ENCODE measurements around the gene LMBR1L. TPM values are rescaled to one million over a fixed set of nuclear protein-coding genes. Genes with fewer than 3 reads are reported as not detected.

Gene LMBR1L
- total RNA-seq, 1 experiment from 2014 or later: 55.1 TPM

DNA sequence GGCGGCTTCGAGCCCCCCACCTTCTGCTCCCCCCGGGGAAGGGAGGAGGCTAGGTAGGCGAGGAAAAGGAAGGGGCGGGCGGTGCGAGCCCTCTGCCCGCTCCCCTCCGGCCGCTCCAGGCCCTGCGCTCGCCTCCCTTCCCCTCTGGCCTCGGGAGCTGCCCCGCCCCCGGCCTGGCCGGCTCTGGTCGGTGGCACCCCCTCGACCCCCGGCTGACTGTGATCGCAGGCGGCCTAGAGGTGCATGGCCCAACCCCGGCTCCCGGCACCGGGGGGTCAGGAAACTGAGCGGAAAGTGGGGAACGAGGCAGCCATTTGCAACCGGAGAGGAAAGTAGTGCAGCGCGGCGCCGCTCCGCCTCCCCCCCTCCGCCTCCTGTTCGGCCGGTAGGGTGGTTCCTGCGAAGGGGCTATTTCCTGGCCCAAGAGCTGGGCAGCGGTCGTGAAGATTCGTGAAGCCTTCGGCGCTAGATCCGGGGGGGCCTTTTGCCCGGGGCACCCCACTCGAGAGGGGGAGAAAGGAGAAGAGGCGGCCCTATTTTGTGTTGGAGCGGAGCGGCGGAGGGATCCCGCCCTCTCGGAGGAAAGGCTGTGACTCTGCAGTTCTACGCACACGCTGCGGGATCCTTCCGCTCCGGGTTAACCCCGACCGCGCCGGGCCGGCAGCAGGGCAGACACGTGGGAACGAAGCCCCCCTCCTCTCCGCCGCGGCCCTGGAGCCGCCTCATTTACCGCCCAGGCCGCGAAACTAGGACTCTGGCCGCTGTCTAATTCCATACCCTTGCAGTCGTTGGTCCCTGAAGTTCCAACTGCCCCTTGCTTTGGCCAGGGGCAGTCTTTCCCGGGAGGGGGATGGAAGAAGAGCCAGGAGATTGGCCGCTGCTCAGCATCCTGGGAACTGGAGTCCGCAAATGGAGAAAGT is 50.1 kb downstream of the LMBR1L start, which contains the start of gene KMT2D:
KMT2D (minus strand) TSS at position 558 of the 920 bp plus-strand sequence. CDS start 5,470 bp downstream, outside the sequence.
- H3K4me2 ChIP-seq (ENCODE audit: insufficient read depth, insufficient read length, low read length): peak within 1 kb of the TSS; percentile 85
- H2BK20ac ChIP-seq (ENCODE audit: low read depth, low read length, poor library complexity, severe bottlenecking): no peak within 1 kb of the TSS
- H2AK5ac ChIP-seq (ENCODE audit: insufficient read length, low read length): no peak within 1 kb of the TSS
- no peaks in the 10 kb centered on the region for H3K9me3 ChIP-seq (ENCODE audit: control insufficient read depth, low read depth, low read length)
- H3K18ac ChIP-seq (ENCODE audit: insufficient read length, low read depth, low read length): peak within 1 kb of the TSS; percentile 97
- no peaks in the 10 kb centered on the region for H4K20me1 ChIP-seq (ENCODE audit: control insufficient read depth, insufficient read depth, insufficient read length)
- WGBS (ENCODE audit: extremely low coverage, insufficient read length, low lambda C conversion rate): no CpG with 5 or more reads among the region's 74 CpGs
- DNase-seq: peak; percentile 97
- peaks cover 5 to 8% (median 8%) of the 10 kb centered on the region in 3 experiments; a peak in 6 of 7 replicates for H3K36me3 Mint-ChIP-seq (ENCODE audit: insufficient read depth in 1 of 3, low read depth in 3 of 3)
- no peak within 1 kb of the TSS for H2BK15ac ChIP-seq (ENCODE audit: low read depth, low read length)
- peak within 1 kb of the TSS; percentile 58 for H3K56ac ChIP-seq (ENCODE audit: insufficient read length, low read depth, low read length)
- H3K27ac Mint-ChIP-seq: peak within 1 kb of the TSS; percentile 98 to 99 (median 99)
- H3K9ac ChIP-seq (ENCODE audit: extremely low read depth, insufficient read length, low read length): peak within 1 kb of the TSS; percentile 93
- no peak within 1 kb of the TSS for H2BK120ac ChIP-seq (ENCODE audit: low read depth, low read length, poor library complexity, severe bottlenecking)
- H3K4me1 Mint-ChIP-seq: peaks cover 45 to 52% of the 10 kb centered on the region in 2 experiments
- no peaks in the 10 kb centered on the region for H3K9me3 Mint-ChIP-seq
- peaks cover 18% of the 10 kb centered on the region for H3K79me1 ChIP-seq (ENCODE audit: insufficient read depth, low read depth, low read length, poor library complexity, severe bottlenecking)
- peaks cover 14% of the 10 kb centered on the region for H3K4me1 ChIP-seq (ENCODE audit: insufficient read depth, low read length)
- H3K23ac ChIP-seq (ENCODE audit: insufficient read length, low read depth, low read length): no peak within 1 kb of the TSS
- H3K4me3 Mint-ChIP-seq: peak within 1 kb of the TSS; percentile 97
- no peak within 1 kb of the TSS for H4K8ac ChIP-seq (replicated peaks; ENCODE audit: insufficient read length, low read depth, low read length)
- H3K23me2 ChIP-seq (ENCODE audit: insufficient read length, low read depth, low read length, poor library complexity, severe bottlenecking): peaks cover 24% of the 10 kb centered on the region
- H2BK5ac ChIP-seq (ENCODE audit: insufficient read length, low read length): peak within 1 kb of the TSS; percentile 73
- H3K14ac ChIP-seq (ENCODE audit: insufficient read depth, low read length): peak within 1 kb of the TSS; percentile 97
- peaks cover 36% of the 10 kb centered on the region for H3K79me2 ChIP-seq (ENCODE audit: insufficient read depth, low read length)
- no peaks in the 10 kb centered on the region for H3K27me3 Mint-ChIP-seq (ENCODE audit: low read depth)
- TF ChIP-seq, protein P1, sequence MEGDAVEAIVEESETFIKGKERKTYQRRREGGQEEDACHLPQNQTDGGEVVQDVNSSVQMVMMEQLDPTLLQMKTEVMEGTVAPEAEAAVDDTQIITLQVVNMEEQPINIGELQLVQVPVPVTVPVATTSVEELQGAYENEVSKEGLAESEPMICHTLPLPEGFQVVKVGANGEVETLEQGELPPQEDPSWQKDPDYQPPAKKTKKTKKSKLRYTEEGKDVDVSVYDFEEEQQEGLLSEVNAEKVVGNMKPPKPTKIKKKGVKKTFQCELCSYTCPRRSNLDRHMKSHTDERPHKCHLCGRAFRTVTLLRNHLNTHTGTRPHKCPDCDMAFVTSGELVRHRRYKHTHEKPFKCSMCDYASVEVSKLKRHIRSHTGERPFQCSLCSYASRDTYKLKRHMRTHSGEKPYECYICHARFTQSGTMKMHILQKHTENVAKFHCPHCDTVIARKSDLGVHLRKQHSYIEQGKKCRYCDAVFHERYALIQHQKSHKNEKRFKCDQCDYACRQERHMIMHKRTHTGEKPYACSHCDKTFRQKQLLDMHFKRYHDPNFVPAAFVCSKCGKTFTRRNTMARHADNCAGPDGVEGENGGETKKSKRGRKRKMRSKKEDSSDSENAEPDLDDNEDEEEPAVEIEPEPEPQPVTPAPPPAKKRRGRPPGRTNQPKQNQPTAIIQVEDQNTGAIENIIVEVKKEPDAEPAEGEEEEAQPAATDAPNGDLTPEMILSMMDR (conservative IDR thresholded peaks at IDR 0.05): peak; percentile 33; the same call in 2 of the 3 replicates
- H4K5ac ChIP-seq (ENCODE audit: insufficient read length, low read depth, low read length): no peak within 1 kb of the TSS
- no peaks in the 10 kb centered on the region for H3K27me3 ChIP-seq (ENCODE audit: insufficient read depth, low read length)
- H3K27ac ChIP-seq (ENCODE audit: insufficient read length, low read depth, low read length): peak within 1 kb of the TSS; percentile 47
- no peak within 1 kb of the TSS for H4K91ac ChIP-seq (ENCODE audit: insufficient read length, low read depth, low read length)
- no peak within 1 kb of the TSS for H2BK12ac ChIP-seq (ENCODE audit: insufficient read length, low read depth, low read length)
- H2AFZ ChIP-seq (ENCODE audit: low read length): peak within 1 kb of the TSS; percentile 76
- H3T11ph ChIP-seq (ENCODE audit: low read length): peak within 1 kb of the TSS; percentile 93
- no peak within 1 kb of the TSS for H3K4ac ChIP-seq (ENCODE audit: low read depth, low read length)

Measured in H9 (cell line).